Ishikawa (cell line): ENCODE measurements around the gene PTCSC3.

Source experiments
- CEBPB ChIP-seq: IDR thresholded peaks from 2 replicates; pipeline ENCODE4 v1.6.1; 2012
- CREB1 ChIP-seq: IDR thresholded peaks from 2 replicates; pipeline ENCODE4 v1.6.1; 2012; ENCODE audit warnings: low read depth
- EGR1 ChIP-seq: IDR thresholded peaks from 2 replicates; pipeline ENCODE4 v1.6.1; 2012
- EP300 ChIP-seq: IDR thresholded peaks from 2 replicates; pipeline ENCODE4 v1.6.1; 2012; ENCODE audit warnings: borderline replicate concordance
- FOXM1 ChIP-seq: IDR thresholded peaks from 2 replicates; pipeline ENCODE4 v1.6.1; 2012; ENCODE audit warnings: low read depth, borderline replicate concordance
- MAX ChIP-seq: IDR thresholded peaks from 2 replicates; pipeline ENCODE4 v1.6.1; 2012
- NFIC ChIP-seq: IDR thresholded peaks from 2 replicates; pipeline ENCODE4 v1.6.1; 2012
- RAD21 ChIP-seq: IDR thresholded peaks from 2 replicates; pipeline ENCODE4 v1.6.1; 2012; ENCODE audit warnings: low read depth
- REST ChIP-seq: IDR thresholded peaks from 2 replicates; pipeline ENCODE4 v1.6.1; 2012; ENCODE audit warnings: low read depth, mild to moderate bottlenecking
- TAF1 ChIP-seq: IDR thresholded peaks from 2 replicates; pipeline ENCODE4 v1.6.1; 2012; ENCODE audit warnings: low read depth, mild to moderate bottlenecking
- TCF12 ChIP-seq: IDR thresholded peaks from 2 replicates; pipeline ENCODE4 v1.6.1; 2012; ENCODE audit warnings: low read depth
- TEAD4 ChIP-seq: IDR thresholded peaks from 2 replicates; pipeline ENCODE4 v1.6.1; 2012
- USF1 ChIP-seq: IDR thresholded peaks from 2 replicates; pipeline ENCODE4 v1.6.1; 2012
- YY1 ChIP-seq: IDR thresholded peaks from 2 replicates; pipeline ENCODE4 v1.6.1; 2012; ENCODE audit warnings: low read depth
- ZBTB7A ChIP-seq: IDR thresholded peaks from 2 replicates; pipeline ENCODE4 v1.6.1; 2012; ENCODE audit warnings: low read depth

The PTCSC3 gene

GRCh38 chr14:36181417-36181816 is 4.9 kb upstream of the PTCSC3 start:
- no peak for TF ChIP-seq EGR1
- TF ChIP-seq CREB1: no peak
- no peak for TF ChIP-seq USF1
- TF ChIP-seq CEBPB: no peak
- no peak for TF ChIP-seq TEAD4
- no peak for TF ChIP-seq YY1
- no peak for TF ChIP-seq REST

GRCh38 chr14:36177489-36177888 is 967 bp upstream of the PTCSC3 start:
- no peak for TF ChIP-seq TCF12
- TF ChIP-seq TEAD4: no peak
- TF ChIP-seq EGR1: no peak
- TF ChIP-seq TAF1: no peak
- no peak for TF ChIP-seq ZBTB7A
- TF ChIP-seq CREB1: no peak
- no peak for TF ChIP-seq EP300
- no peak for TF ChIP-seq REST
- TF ChIP-seq USF1: no peak
- TF ChIP-seq RAD21: no peak
- TF ChIP-seq MAX: no peak
- no peak for TF ChIP-seq NFIC
- no peak for TF ChIP-seq YY1
- TF ChIP-seq FOXM1: no peak
- TF ChIP-seq CEBPB: no peak

- no peak for TF ChIP-seq EGR1
- no peak for TF ChIP-seq TCF12
- no peak for TF ChIP-seq TAF1
- no peak for TF ChIP-seq TEAD4
- no peak for TF ChIP-seq CEBPB
- no peak for TF ChIP-seq REST
Measured at GRCh38 chr14:36174767-36175424, 1.6 kb downstream of the PTCSC3 start.

GRCh38 chr14:36173161-36173560 is 3.4 kb downstream of the PTCSC3 start:
- no peak for TF ChIP-seq CREB1
- no peak for TF ChIP-seq YY1
- TF ChIP-seq CEBPB: no peak
- TF ChIP-seq RAD21: no peak
- TF ChIP-seq REST: no peak
- TF ChIP-seq ZBTB7A: no peak
- no peak for TF ChIP-seq TEAD4
- TF ChIP-seq FOXM1: no peak
- TF ChIP-seq NFIC: no peak
- TF ChIP-seq USF1: no peak
